Globus pallidus (tissue), 1 donor: ENCODE results near the gene PCDH9.
A peak's percentile ranks its signal among the peaks of the same experiment; 100 is the strongest.
"Not testable (repeated sequence)": the region's sequence is repeated elsewhere in the genome, so short reads cannot be mapped to it uniquely, and the experiment has no call there.

ENCODE experiments used
- DNase-seq: peaks from one replicate; pipeline ENCODE4 v3.0.0-alpha.2; 2015; ENCODE audit warnings: low spot score

PCDH9 gene

GRCh38 chr13:67123165-67123564, 107.0 kb downstream of the PCDH9 start:
- no peak for DNase-seq

- DNase-seq = no peak
Measured at GRCh38 chr13:67122251-67122650, 107.9 kb downstream of the PCDH9 start.

- DNase-seq = no peak
Measured at GRCh38 chr13:67120872-67121531, 109.1 kb downstream of the PCDH9 start.

- DNase-seq = no peak
Measured at GRCh38 chr13:67119481-67119894, 110.6 kb downstream of the PCDH9 start.

GRCh38 chr13:67118277-67118676, 111.9 kb downstream of the PCDH9 start:
- no peak for DNase-seq

GRCh38 chr13:67117010-67117550, 113.1 kb downstream of the PCDH9 start:
- peak; percentile 85 for DNase-seq

- no peak for DNase-seq
Measured at GRCh38 chr13:67107979-67108378, 122.2 kb downstream of the PCDH9 start.

GRCh38 chr13:67106502-67107057, 123.6 kb downstream of the PCDH9 start:
- DNase-seq = no peak

GRCh38 chr13:67101730-67102467, 128.2 kb downstream of the PCDH9 start:
- DNase-seq = peak; percentile 86

GRCh38 chr13:67100730-67101129, 129.4 kb downstream of the PCDH9 start:
- DNase-seq = no peak

GRCh38 chr13:67099494-67099893, 130.6 kb downstream of the PCDH9 start:
- no peak for DNase-seq

GRCh38 chr13:67097892-67098452, 132.2 kb downstream of the PCDH9 start:
- DNase-seq = no peak

GRCh38 chr13:67096893-67097292, 133.2 kb downstream of the PCDH9 start:
- not testable (repeated sequence) for DNase-seq

- DNase-seq = peak; percentile 22
Measured at GRCh38 chr13:67096418-67096817, 133.7 kb downstream of the PCDH9 start.

GRCh38 chr13:67095621-67096020, 134.5 kb downstream of the PCDH9 start:
- DNase-seq = no peak

GRCh38 chr13:67094952-67095351, 135.2 kb downstream of the PCDH9 start:
- DNase-seq = peak; percentile 42

- no peak for DNase-seq
Measured at GRCh38 chr13:67094078-67094477, 136.1 kb downstream of the PCDH9 start.

- no peak for DNase-seq
Measured at GRCh38 chr13:67091603-67092002, 138.5 kb downstream of the PCDH9 start.

GRCh38 chr13:67090856-67091255, 139.3 kb downstream of the PCDH9 start:
- no peak for DNase-seq

- DNase-seq = no peak
Measured at GRCh38 chr13:67087527-67087926, 142.6 kb downstream of the PCDH9 start.

- DNase-seq = peak; percentile 30
Measured at GRCh38 chr13:67086260-67086659, 143.9 kb downstream of the PCDH9 start.

GRCh38 chr13:67084066-67084465, 146.1 kb downstream of the PCDH9 start:
- no peak for DNase-seq

GRCh38 chr13:67083519-67083918, 146.6 kb downstream of the PCDH9 start:
- no peak for DNase-seq
